H1 (cell line): ENCODE results near the gene ELMO1. TPM values are rescaled to one million over a fixed set of nuclear protein-coding genes. Genes with fewer than 3 reads are reported as not detected.

Experiments
- CTCF ChIA-PET: fragments of 300-600 bp; sonication (Branson Sonifier 250); formaldehyde crosslinking; loops from one replicate; lab custom pipeline; 2021; ENCODE audit not compliant: partially characterized antibody; lab: Charles Lee
- POLR2A ChIA-PET: fragments of 300-600 bp; sonication (Branson Sonifier 250); formaldehyde crosslinking; loops from one replicate; lab custom pipeline; 2021; ENCODE audit warnings: inconsistent platforms; ENCODE audit not compliant: partially characterized antibody; lab: Charles Lee
- DNase-seq, 2 experiments: peaks; one replicate each; pipeline versions ENCODE4 v3.0.0 to v3.0.0-alpha.2; 2010 to 2022; ENCODE audit warnings: low spot score in 2 of 2, low read depth in 1 of 2, mixed read lengths in 1 of 2
- FAIRE-seq: peaks from 2 replicates; lab custom pipeline; 2011; peaks lifted over from hg19 to GRCh38; lab: Jason Lieb, UNC
- H2AFZ ChIP-seq: 2 replicates; pipeline ENCODE4 v1.8.1; 2012; ENCODE audit warnings: low read length, inconsistent platforms
- H2AK5ac ChIP-seq: 2 replicates; pipeline ENCODE4 v1.6.1; 2013; ENCODE audit warnings: low read depth, low read length
- H2BK120ac ChIP-seq: replicated peaks from 2 replicates; pipeline ENCODE3; 2013; ENCODE audit warnings: low read depth, low read length, inconsistent platforms
- H2BK12ac ChIP-seq: 2 replicates; pipeline ENCODE4 v1.6.1; 2013; ENCODE audit warnings: low read depth, low read length
- H2BK15ac ChIP-seq: 2 replicates; pipeline ENCODE4 v1.6.1; 2013; ENCODE audit warnings: low read length
- H2BK20ac ChIP-seq: 2 replicates; pipeline ENCODE4 v1.6.1; 2013; ENCODE audit warnings: low read length
- H2BK5ac ChIP-seq: 2 replicates; pipeline ENCODE4 v1.6.1; 2013; ENCODE audit warnings: low read depth, low read length
- H3K14ac ChIP-seq: 2 replicates; pipeline ENCODE4 v1.6.1; 2013; ENCODE audit warnings: inconsistent platforms; ENCODE audit not compliant: insufficient read length
- H3K18ac ChIP-seq: 2 replicates; pipeline ENCODE4 v1.6.1; 2013; ENCODE audit warnings: low read length; ENCODE audit errors: extremely low read depth
- H3K23ac ChIP-seq: 2 replicates; pipeline ENCODE4 v1.6.1; 2013; ENCODE audit warnings: inconsistent platforms; ENCODE audit not compliant: insufficient read length
- H3K23me2 ChIP-seq: 2 replicates; pipeline ENCODE4 v1.6.1; 2013; ENCODE audit warnings: low read depth, low read length
- H3K27ac ChIP-seq: 2 replicates; pipeline ENCODE4 v1.6.1; 2011; ENCODE audit warnings: low read depth, low read length, inconsistent platforms
- H3K27me3 ChIP-seq, 4 experiments: replicated peaks in 1 of 4; 1 replicate in 1 of 4; 2 replicates in 3 of 4; pipeline versions ENCODE4 v1.6.1 to v1.8.1; 2011 to 2013; ENCODE audit warnings: low read length in 3 of 4, mild to moderate bottlenecking in 3 of 4, inconsistent platforms in 2 of 4, mixed read lengths in 2 of 4, moderate library complexity in 1 of 4; ENCODE audit not compliant: control insufficient read depth in 3 of 4, insufficient read depth in 3 of 4; ENCODE audit errors: extremely low read depth in 1 of 4
- H3K36me3 ChIP-seq, 4 experiments: 2 replicates each; pipeline versions ENCODE4 v1.6.1 to v1.8.1; 2011 to 2013; ENCODE audit warnings: mild to moderate bottlenecking in 4 of 4, low read length in 3 of 4, moderate library complexity in 2 of 4, control low read depth in 1 of 4, inconsistent platforms in 1 of 4; ENCODE audit not compliant: insufficient read depth in 4 of 4, control insufficient read depth in 2 of 4
- H3K4ac ChIP-seq: replicated peaks from 2 replicates; pipeline ENCODE3; 2013; ENCODE audit warnings: low read length, low read depth, mixed read lengths, inconsistent platforms; ENCODE audit not compliant: insufficient read length
- H3K4me1 ChIP-seq, 4 experiments: replicated peaks in 1 of 4; 1 replicate in 1 of 4; 2 replicates in 3 of 4; pipeline versions ENCODE4 v1.6.1 to v1.8.1; 2011 to 2013; ENCODE audit warnings: low read length in 3 of 4, inconsistent platforms in 2 of 4, mixed read lengths in 1 of 4; ENCODE audit not compliant: insufficient read depth in 4 of 4, control insufficient read depth in 3 of 4
- H3K4me2 ChIP-seq, 2 experiments: 2 replicates each; pipeline versions ENCODE4 v1.6.1 to v1.8.1; 2011 to 2013; ENCODE audit warnings: low read depth in 2 of 2, low read length in 2 of 2, control low read depth in 1 of 2, inconsistent platforms in 1 of 2, mild to moderate bottlenecking in 1 of 2; ENCODE audit not compliant: insufficient read depth in 1 of 2
- H3K4me3 ChIP-seq, 4 experiments: fragments of 200-600, 300-600 bp in 1 of 4; sonication (generic), shearing (Covaris generic), sonication (Bioruptor Twin) in 1 of 4; 2 replicates each; pipeline versions ENCODE4 v1.5.1 to v1.8.1; 2011 to 2016; ENCODE audit warnings: low read length in 4 of 4, low read depth in 3 of 4, control low read depth in 2 of 4, inconsistent platforms in 2 of 4, mild to moderate bottlenecking in 2 of 4, mixed read lengths in 1 of 4, moderate library complexity in 1 of 4; ENCODE audit not compliant: insufficient read depth in 2 of 4; ENCODE audit errors: extremely low read depth in 1 of 4
- H3K56ac ChIP-seq: replicated peaks from 2 replicates; pipeline ENCODE3; 2013; ENCODE audit warnings: low read depth, mild to moderate bottlenecking, mixed read lengths, low read length, inconsistent platforms; ENCODE audit not compliant: insufficient read length
- H3K79me1 ChIP-seq: 2 replicates; pipeline ENCODE4 v1.6.1; 2013; ENCODE audit warnings: low read depth, low read length, control low read depth
- H3K79me2 ChIP-seq, 2 experiments: 2 replicates each; pipeline versions ENCODE4 v1.6.1 to v1.8.1; 2012 to 2013; ENCODE audit warnings: low read length in 2 of 2, mild to moderate bottlenecking in 2 of 2, inconsistent platforms in 1 of 2; ENCODE audit not compliant: insufficient read depth in 2 of 2, control insufficient read depth in 1 of 2
- H3K9ac ChIP-seq, 4 experiments: replicated peaks in 1 of 4; 1 replicate in 1 of 4; 2 replicates in 3 of 4; pipeline versions ENCODE4 v1.6.1 to v1.8.1; 2011 to 2013; ENCODE audit warnings: low read depth in 3 of 4, low read length in 3 of 4, control low read depth in 2 of 4, mild to moderate bottlenecking in 2 of 4, moderate library complexity in 2 of 4, inconsistent platforms in 1 of 4; ENCODE audit errors: extremely low read depth in 1 of 4
- H3K9me3 ChIP-seq, 2 experiments: 2 replicates each; pipeline versions ENCODE4 v1.6.1 to v1.8.1; 2012 to 2013; ENCODE audit warnings: mild to moderate bottlenecking in 2 of 2, moderate library complexity in 2 of 2, control low read depth in 1 of 2, inconsistent platforms in 1 of 2, low read depth in 1 of 2, low read length in 1 of 2, mixed read lengths in 1 of 2; ENCODE audit not compliant: insufficient read depth in 2 of 2
- H4K20me1 ChIP-seq, 2 experiments: replicated peaks in 1 of 2; 2 replicates each; pipeline versions ENCODE3 to v1.8.1; 2011 to 2013; ENCODE audit warnings: inconsistent platforms in 2 of 2, low read length in 2 of 2, mild to moderate bottlenecking in 1 of 2; ENCODE audit not compliant: insufficient read depth in 2 of 2, control insufficient read depth in 1 of 2
- H4K5ac ChIP-seq: 2 replicates; pipeline ENCODE4 v1.6.1; 2013; ENCODE audit warnings: low read length, low read depth, mixed read lengths, inconsistent platforms; ENCODE audit not compliant: insufficient read length
- H4K8ac ChIP-seq: 2 replicates; pipeline ENCODE4 v1.8.0; 2013; ENCODE audit warnings: mild to moderate bottlenecking, moderate library complexity, low read length, inconsistent platforms; ENCODE audit not compliant: insufficient read depth; ENCODE audit errors: extremely low read depth
- H4K91ac ChIP-seq: replicated peaks from 2 replicates; pipeline ENCODE3; 2013; ENCODE audit warnings: low read length, mixed read lengths, inconsistent platforms; ENCODE audit not compliant: insufficient read length
- BACH1 ChIP-seq: IDR thresholded peaks from 2 replicates; pipeline ENCODE4 v1.6.1; 2012; ENCODE audit warnings: low read length, improper control_type of control experiment
- CEBPB ChIP-seq: IDR thresholded peaks from 2 replicates; pipeline ENCODE4 v1.6.1; 2012; ENCODE audit warnings: low read depth, low read length
- KDM4A ChIP-seq: IDR thresholded peaks from one replicate; pipeline ENCODE4 v1.7.1; 2012; ENCODE audit warnings: low read depth, mild to moderate bottlenecking, moderate library complexity, low read length, inconsistent platforms; ENCODE audit not compliant: severe bottlenecking
- WGBS, 2 experiments: shearing (Covaris generic) in 1 of 2; methylation state at CpG; one replicate each; pipeline versions ENCODE4 v1.1.6 to v1.1.7; 2013 to 2015; ENCODE audit warnings: low lambda C conversion rate in 2 of 2, mixed read lengths in 2 of 2, inconsistent platforms in 1 of 2, low coverage in 1 of 2, missing lambda C conversion rate in 1 of 2; ENCODE audit not compliant: insufficient replicate concordance in 2 of 2, insufficient coverage in 1 of 2, insufficient read length in 1 of 2; ENCODE audit errors: extremely low coverage in 1 of 2, missing lambda C conversion rate in 1 of 2; 5-methylcytosine and 5-hydroxymethylcytosine counted together
- polyA plus RNA-seq, 7 experiments: library from polyadenylated mRNA; depleted of rRNA in 3 of 7; stranded (reverse) in 5 of 7; unstranded in 2 of 7; fragments of >200 nt in 5 of 7; fragments of 200-250 nt in 2 of 7; gene quantifications; 1 replicate in 5 of 7; 2 replicates in 1 of 7; 4 replicates in 1 of 7; pipeline versions ENCODE4 v1.2.1 to v1.2.3, GENCODE V29; 2011 to 2013; ENCODE audit warnings: missing spikeins in 2 of 7, mixed read lengths in 2 of 7
- total RNA-seq: library from RNA; stranded (reverse); fragmentation: NEBNext Ultra II Directional; extraction: Animal tissue kit (Norgen Biotek cat#: 25700); gene quantifications from 2 replicates; pipeline ENCODE4 v1.2.1, GENCODE V29; 2021

Gene ELMO1
- total and polyA plus RNA-seq, 2 of the 8 experiments (the other 6 are each of a cell fraction or from before 2014, with no cell fraction given): 18.4 to 21.0 TPM

GRCh38 chr7:36881233-36881874 is 567.3 kb downstream of the ELMO1 start:
- ChIA-PET POLR2A (no interaction called here), CTCF (interaction anchor here (1.2 to 3.6 kb wide), 5 partner anchors 11 to 28 kb away, joined by 3 to 14 read pairs (median 4); no protein-coding TSS in a partner anchor)
- Histone ChIP-seq H3K9me3 (no peaks in the 10 kb centered on the region), H2BK5ac (no peak overlapping the region), H4K5ac (no peak overlapping the region), H2BK20ac (no peak overlapping the region), H3K14ac (no peak overlapping the region), H4K91ac (no peak overlapping the region), H3K4me1 (peaks cover 0 to 4% (median 1%) of the 10 kb centered on the region in 4 experiments; a peak in 2 of 7 replicates), H3K18ac (no peak overlapping the region), H3K23ac (no peak overlapping the region), H2BK120ac (no peak overlapping the region), H2BK12ac (no peak overlapping the region), H4K20me1 (no peaks in the 10 kb centered on the region), H3K79me1 (no peaks in the 10 kb centered on the region), H3K4me2 (no peak overlapping the region), H3K36me3 (no peaks in the 10 kb centered on the region), H3K4me3 (no peak overlapping the region), H2AFZ (no peak overlapping the region), H4K8ac (no peak overlapping the region), H3K27ac (no peak overlapping the region), H3K27me3 (no peaks in the 10 kb centered on the region), H3K23me2 (no peaks in the 10 kb centered on the region), H2AK5ac (no peak overlapping the region), H3K9ac (no peak overlapping the region), H3K79me2 (no peaks in the 10 kb centered on the region), H3K4ac (no peak overlapping the region), H3K56ac (no peak overlapping the region), H2BK15ac (no peak overlapping the region)
- no peak for FAIRE-seq
- TF ChIP-seq CEBPB (0 out of 2 replicates have a peak, but pooled peaks have one; percentile 15), BACH1 (no peak), KDM4A (no peak)
- 89% methylated on average over 11 of the region's 11 CpGs; no CpG with 5 or more reads in 1 of the 2 experiments for WGBS, 2 experiments
- DNase-seq: no peak
